Skeletal muscle cell (primary cell): ENCODE results near the gene FBLN1.
"Not testable (repeated sequence)": the region's sequence is repeated elsewhere in the genome, so short reads cannot be mapped to it uniquely, and the experiment has no call there.

ENCODE experiments used
- DNase-seq: peaks from one replicate; pipeline ENCODE4 v3.0.0-alpha.2; 2010; ENCODE audit warnings: low read depth
- H3K4me3 ChIP-seq: 2 replicates; pipeline ENCODE4 v1.5.1; 2011; ENCODE audit warnings: low read depth, mild to moderate bottlenecking, control low read depth, low read length, moderate library complexity

The FBLN1 gene

GRCh38 chr22:45524157-45524556 lies 21.5 kb downstream of the FBLN1 start:
- no peak overlapping the region for H3K4me3 ChIP-seq
- DNase-seq, result no peak

DNA sequence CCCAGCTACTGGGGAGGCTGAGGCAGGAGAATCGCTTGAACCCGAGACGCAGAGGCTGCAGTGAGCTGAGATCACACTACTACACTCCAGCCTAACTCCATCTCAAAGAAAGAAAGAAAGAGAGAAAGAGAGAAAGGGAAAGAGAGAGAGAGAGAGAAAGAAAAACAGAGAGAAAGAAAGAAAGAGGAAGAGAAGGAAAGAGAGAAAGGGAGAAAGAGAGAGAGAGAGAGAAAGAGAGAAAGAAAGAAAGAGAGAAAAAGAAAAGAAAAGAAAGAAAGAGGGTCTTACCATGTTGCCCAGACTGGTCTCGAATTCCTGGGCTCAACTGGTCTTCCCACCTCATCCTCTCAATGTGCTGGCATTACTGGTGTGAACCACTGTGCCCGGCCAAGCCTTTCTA lies 22.3 kb downstream of the FBLN1 start:
- DNase-seq, result no peak

GRCh38 chr22:45525480-45525879 lies 22.8 kb downstream of the FBLN1 start:
- no peak overlapping the region for H3K4me3 ChIP-seq
- DNase-seq, result no peak

More for the DNA sequence above, 22.3 kb downstream of the FBLN1 start:
- H3K4me3 ChIP-seq, result no peak overlapping the region

DNA sequence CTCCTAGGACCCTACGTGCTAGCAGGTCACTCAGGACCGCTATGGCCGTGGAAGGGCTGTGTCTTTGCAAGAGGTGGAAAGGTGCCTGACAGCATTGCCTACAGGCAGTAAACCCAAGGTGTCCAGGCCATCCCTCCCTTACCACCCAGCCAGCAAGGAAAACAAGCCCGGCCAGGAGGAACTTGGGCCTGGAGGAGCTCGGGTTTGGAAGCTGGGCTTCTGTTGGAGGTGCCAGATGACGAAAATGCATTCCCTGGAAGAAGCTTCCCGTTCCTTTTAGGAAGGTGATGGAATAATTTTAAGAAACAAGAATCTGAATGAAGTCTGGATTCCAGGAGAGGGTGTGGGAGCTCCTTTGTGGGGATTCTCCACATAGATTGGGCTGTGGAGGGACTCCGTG lies 23.6 kb downstream of the FBLN1 start:
- H3K4me3 ChIP-seq, result no peak overlapping the region
- DNase-seq, result no peak

DNA sequence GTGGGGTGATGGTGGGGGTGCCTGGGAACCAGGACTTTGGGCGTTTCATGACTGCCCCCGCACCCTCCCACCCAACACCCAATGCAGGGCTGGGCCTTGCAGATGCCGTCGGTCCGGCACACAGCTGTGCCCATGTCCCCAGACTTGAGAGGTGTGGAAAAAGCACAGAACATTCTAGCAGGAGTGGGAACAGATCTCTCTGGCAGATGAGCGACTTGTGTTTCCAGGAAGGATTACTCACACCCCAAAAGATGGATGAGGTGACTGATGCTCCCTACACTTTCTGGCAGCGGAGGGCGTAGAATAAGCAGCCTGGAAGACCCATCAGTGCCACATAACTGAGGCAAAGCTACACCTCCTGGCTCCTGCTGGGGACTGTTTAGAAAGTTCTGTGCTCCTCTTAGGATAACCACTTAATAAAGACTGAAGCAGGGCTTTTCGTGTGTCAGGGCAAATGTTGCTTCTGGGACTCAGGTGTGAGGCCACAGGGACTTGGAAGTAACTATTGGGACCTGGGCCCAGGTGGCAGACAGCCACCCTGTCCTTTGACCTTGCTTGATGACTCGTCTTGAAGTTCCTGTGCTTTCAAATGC lies 24.2 kb downstream of the FBLN1 start:
- no peak overlapping the region for H3K4me3 ChIP-seq
- no peak for DNase-seq

DNA sequence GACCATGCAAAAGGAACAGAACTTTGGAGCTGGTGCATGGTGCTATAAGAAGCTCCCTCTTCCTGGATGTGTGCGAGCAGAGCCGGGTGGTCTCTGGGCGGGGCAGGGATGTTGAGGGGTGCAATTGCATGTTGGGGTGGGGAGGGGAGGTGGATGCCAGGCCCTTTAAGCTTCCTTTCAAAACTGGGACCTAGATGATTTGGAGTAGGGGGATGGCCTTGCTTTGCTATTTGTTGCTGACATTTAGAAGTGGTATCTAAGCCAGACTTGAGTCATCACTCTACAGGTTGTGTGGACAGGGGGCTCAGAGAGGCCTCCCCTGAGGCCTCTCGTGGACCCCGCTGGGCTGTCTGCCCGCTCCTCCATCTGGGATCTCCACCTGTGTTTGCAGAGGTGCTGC lies 24.8 kb downstream of the FBLN1 start:
- H3K4me3 ChIP-seq, result no peak overlapping the region
- no peak for DNase-seq

- no peak for DNase-seq
- H3K4me3 ChIP-seq, result no peak overlapping the region
These were observed 25.4 kb downstream of the FBLN1 start for GRCh38 chr22:45528046-45528445.

GRCh38 chr22:45529105-45529504 lies 26.4 kb downstream of the FBLN1 start:
- no peak for DNase-seq
- H3K4me3 ChIP-seq, result no peak overlapping the region

DNA sequence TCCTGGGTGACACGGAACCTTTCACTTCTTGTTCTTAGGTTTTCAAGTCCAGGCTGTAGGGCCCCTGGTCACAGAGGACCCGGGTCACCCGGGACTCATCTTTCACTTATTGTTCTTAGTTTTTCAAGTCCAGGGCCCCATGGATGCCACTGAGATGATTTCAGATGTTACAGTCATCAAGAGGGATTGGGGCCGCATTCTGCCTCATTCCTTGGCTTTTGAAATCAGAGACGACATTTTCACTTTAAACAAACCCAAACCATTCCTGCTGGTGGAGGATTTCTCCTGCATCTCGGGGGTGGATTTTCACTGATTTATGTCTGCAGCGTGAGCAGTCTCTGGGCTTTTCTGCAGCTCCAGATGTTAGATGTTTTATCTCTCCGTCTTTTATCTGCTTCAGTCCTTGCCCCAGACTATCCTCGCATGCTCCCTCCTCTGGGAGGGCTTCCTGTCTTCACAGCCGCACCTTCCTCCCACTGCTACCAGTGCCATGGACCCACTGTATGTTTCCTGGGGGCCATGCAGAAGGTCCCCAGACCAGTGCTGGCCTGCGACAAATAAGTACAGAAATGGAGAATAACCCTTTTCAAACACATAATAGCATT lies 27.4 kb downstream of the FBLN1 start:
- no peak overlapping the region for H3K4me3 ChIP-seq
- peak; percentile 41 for DNase-seq

DNA sequence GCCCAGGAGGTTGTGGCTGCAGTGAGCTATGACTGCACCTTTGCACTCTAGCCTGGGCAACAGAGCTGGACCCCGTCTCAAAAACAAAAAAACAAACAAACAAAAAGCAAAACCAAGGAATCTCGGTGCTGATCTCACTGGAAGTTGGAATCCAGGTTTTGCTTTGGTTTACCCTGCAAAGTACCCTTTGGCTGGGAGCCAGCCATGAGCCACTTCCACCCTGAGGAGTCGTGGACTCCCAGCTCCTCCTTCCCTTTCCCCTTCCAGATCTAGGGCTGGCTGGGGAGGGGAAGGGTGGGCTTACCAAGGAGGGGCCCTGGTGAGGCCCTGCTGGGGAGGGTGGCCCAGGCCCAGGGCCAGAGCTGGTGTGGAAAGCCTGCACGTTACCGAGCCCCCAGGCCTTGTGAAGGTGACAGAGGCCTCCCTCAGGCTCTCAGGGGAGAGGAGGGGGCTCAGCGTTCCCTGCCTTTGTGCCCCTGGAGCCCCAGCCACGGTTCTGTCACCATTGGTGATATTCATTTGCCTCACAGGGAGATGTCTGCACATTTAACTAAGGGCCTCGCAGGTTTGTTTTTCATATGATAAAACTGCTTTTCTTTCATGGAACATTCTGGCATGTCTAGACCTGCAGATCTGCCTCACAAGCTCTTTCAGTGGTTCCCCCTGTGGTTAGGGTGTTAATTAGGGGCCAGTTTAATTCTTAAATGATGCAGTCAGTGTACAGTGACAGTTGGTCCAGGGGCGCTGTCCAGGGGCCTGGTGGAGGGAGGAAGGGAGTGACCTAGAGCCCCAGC lies 29.0 kb downstream of the FBLN1 start:
- DNase-seq, result no peak
- H3K4me3 ChIP-seq, result no peak overlapping the region

DNA sequence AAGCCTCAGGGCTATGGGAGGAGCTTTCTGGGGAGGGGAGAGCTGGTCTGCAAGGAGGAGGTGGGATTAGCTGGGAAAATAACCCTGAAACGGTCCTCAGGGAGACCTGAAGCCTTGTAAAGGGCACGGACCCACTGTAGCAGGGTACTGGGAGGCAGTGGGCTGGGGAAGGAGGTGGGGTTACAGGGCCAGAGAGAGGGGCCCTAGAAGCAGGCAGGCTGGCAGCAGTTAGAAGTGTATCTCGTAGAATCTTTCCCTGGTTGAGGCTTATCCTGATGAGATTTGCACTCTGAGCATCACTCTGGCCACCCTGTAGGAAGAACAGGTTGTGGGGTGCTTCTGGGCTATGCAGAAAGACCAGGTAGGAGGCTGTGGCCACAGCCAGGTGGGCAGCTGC lies 29.6 kb downstream of the FBLN1 start:
- no peak overlapping the region for H3K4me3 ChIP-seq
- no peak for DNase-seq

DNA sequence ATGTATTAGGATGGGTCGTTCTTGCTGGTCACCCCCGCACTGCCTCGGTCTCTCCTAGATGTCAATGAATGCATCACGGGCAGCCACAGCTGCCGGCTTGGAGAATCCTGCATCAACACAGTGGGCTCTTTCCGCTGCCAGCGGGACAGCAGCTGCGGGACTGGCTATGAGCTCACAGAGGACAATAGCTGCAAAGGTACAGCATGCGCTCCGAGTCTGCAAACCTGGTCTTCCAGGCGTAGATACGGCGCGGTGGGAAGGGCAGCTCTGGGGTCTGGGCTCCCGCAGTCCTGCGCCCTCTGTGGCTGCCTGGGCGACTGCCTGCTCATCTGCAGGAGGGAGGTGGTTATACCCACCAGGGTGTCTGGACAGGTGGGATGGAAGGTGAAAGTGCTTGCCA lies 31.0 kb downstream of the FBLN1 start:
- no peak overlapping the region for H3K4me3 ChIP-seq

GRCh38 chr22:45534339-45535192 lies 31.9 kb downstream of the FBLN1 start:
- H3K4me3 ChIP-seq, result no peak overlapping the region

More for the DNA sequence above, 31.0 kb downstream of the FBLN1 start:
- no peak for DNase-seq

GRCh38 chr22:45535290-45535689 lies 32.6 kb downstream of the FBLN1 start:
- no peak overlapping the region for H3K4me3 ChIP-seq

More at GRCh38 chr22:45534339-45535192, 31.9 kb downstream of the FBLN1 start:
- no peak for DNase-seq

DNA sequence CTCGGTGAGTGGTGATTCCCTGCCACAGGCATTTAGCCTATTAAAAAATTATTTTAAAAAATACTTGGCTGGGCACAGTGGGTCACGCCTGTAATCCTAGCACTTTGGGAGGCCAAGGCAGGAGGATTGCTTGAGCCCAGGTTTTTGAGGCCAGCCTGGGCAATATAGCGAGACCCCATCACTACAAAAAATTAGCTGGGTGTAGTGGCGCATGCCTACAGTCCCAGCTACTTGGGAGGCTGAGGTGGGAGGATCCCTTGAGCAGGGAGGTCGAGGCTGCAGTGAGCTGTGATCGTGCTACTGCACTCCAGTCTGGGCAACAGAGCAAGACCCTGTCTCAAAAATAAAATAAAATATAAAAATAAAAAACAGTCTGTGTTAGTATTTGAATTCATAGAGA lies 33.2 kb downstream of the FBLN1 start:
- not testable (repeated sequence) for H3K4me3 ChIP-seq, DNase-seq

More at GRCh38 chr22:45535290-45535689, 32.6 kb downstream of the FBLN1 start:
- DNase-seq, result no peak

- no peak overlapping the region for H3K4me3 ChIP-seq
- DNase-seq, result no peak
These were observed 35.1 kb downstream of the FBLN1 start for GRCh38 chr22:45537734-45538181.

GRCh38 chr22:45538281-45538680 lies 35.6 kb downstream of the FBLN1 start:
- H3K4me3 ChIP-seq, result no peak overlapping the region
- no peak for DNase-seq

DNA sequence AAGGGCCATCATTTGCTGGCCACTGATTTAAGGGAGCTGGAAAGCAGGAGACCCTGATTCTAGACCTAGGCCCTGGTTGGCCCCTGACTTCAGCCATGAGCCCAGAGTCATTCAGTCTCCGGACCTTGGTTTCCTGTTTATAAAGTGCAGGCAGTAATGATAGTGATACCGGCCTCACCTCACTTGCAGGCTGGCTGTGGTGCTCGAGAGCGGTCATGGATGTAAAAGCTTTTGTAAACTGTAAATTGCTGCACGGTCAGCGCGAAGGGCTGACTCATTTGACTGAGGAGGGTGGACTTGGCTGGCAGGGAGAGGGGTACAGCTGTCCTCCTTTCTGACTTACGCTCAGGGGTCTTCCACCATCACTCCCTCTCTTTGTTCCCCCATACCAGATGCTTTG lies 37.4 kb downstream of the FBLN1 start:
- no peak for DNase-seq
- H3K4me3 ChIP-seq, result no peak overlapping the region

DNA sequence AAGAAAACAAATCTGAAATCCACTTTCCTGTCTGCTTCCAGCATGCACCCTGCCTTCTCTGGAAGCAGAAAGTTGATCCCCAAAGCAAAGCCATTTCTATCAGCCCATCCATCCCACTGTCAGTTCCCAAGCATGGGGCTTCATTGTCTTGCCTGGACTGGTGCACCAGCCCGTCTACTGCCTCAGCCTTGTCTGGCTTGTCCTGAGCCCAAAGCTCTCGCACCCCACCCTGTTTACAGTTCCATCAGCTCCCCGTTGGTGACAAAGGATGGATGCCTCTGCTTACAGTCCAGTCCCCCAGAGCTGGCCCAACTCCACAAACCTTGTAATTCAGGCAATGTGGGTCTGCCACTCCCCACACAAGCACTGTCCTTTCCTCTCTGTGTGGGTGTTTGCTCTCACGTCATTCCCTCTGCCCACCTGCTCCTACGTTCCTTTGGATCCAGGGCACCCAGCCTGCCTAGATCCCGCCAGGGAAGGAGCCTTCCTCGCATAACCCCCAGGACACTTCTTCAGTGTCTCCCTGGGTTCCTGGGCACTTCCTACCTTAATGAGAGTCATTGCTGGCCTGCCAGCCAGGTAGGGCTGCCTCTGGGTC lies 38.8 kb downstream of the FBLN1 start:
- no peak overlapping the region for H3K4me3 ChIP-seq
- DNase-seq, result no peak
